Esophagus muscularis mucosa (tissue), 4 donors: ENCODE data around the gene CUL4A. TPM values are rescaled to one million over a fixed set of nuclear protein-coding genes. Genes with fewer than 3 reads are reported as not detected.

Source experiments
- small RNA-seq, 3 donors: library from RNA; depleted of rRNA; stranded (forward); fragments of <200 nt; gene quantifications; one replicate each; pipeline ENCODE3, GENCODE V24; 2016
- total RNA-seq, 4 donors: library from RNA; depleted of rRNA; stranded (reverse); fragments of >200 nt; gene quantifications; one replicate each; pipeline versions ENCODE4 v1.1.0 to v1.2.1, GENCODE V29; 2016

The CUL4A gene
- total RNA-seq, 4 donors from 2014 or later = 93.4 to 154 (median 122) TPM

Small RNAs within 50 kb of the gene (small RNA-seq; reads per million reads assigned to genes)
- gene AL137002.1 (0 reads per million in 3 donors), gene MIR8075 (0 reads per million in 3 donors)

Other genes with a start within 250 kb of the CUL4A start
- 10 to 100 TPM; 14.5 to 38.6 (median 26.7) TPM for gene MCF2L, start 240.4 kb upstream of the CUL4A start, total RNA-seq
- gene F7, start 103.8 kb upstream of the CUL4A start, total RNA-seq = 1 to 10 TPM in 1 of 4 donors, under 1 TPM in 1, not detected in 2; 0.66 to 1.6 TPM
- 10 to 100 TPM in 2 of 4 donors, 1 to 10 TPM in 2; 4.6 to 20.5 (median 11.7) TPM for gene F10, start 86.8 kb upstream of the CUL4A start, total RNA-seq
- gene PROZ, start 51.0 kb upstream of the CUL4A start, total RNA-seq = not detected
- gene PCID2, start 944 bp upstream of the CUL4A start, total RNA-seq = 10 to 100 TPM; 34.5 to 46.9 (median 42.3) TPM
- gene LAMP1, start 87.6 kb downstream of the CUL4A start, total RNA-seq = 100 to 1,000 TPM in 3 of 4 donors, 10 to 100 TPM in 1; 99.7 to 168 (median 133) TPM
- gene GRTP1, start 154.5 kb downstream of the CUL4A start, total RNA-seq = 10 to 100 TPM in 2 of 4 donors, 1 to 10 TPM in 2; 6.4 to 11.7 (median 8.7) TPM
- gene ADPRHL1, start 243.9 kb downstream of the CUL4A start, total RNA-seq = 10 to 100 TPM in 2 of 4 donors, 1 to 10 TPM in 2; 6.9 to 26.2 (median 11.0) TPM